ENCODE results near the gene NOL3. TPM values are rescaled to one million over a fixed set of nuclear protein-coding genes. Genes with fewer than 3 reads are reported as not detected.

The NOL3 gene
- total RNA-seq, 1 donor from 2014 or later = 8.8 TPM

GRCh38 chr16:67170949-67171649 lies 761 bp downstream of the NOL3 start:
- peaks cover 32% of the 10 kb centered on the region for H3K27me3 Mint-ChIP-seq (ENCODE audit: unreplicated experiment)
- H3K9me3 Mint-ChIP-seq (ENCODE audit: unreplicated experiment) = peaks cover 9% of the 10 kb centered on the region
- H3K36me3 Mint-ChIP-seq (ENCODE audit: unreplicated experiment) = peaks cover 5% of the 10 kb centered on the region
- H3K27ac Mint-ChIP-seq (ENCODE audit: unreplicated experiment) = peak overlapping the region; percentile 2
- H3K4me1 Mint-ChIP-seq (ENCODE audit: low read depth, unreplicated experiment) = peaks cover 11% of the 10 kb centered on the region
- TF ChIP-seq, protein P1, sequence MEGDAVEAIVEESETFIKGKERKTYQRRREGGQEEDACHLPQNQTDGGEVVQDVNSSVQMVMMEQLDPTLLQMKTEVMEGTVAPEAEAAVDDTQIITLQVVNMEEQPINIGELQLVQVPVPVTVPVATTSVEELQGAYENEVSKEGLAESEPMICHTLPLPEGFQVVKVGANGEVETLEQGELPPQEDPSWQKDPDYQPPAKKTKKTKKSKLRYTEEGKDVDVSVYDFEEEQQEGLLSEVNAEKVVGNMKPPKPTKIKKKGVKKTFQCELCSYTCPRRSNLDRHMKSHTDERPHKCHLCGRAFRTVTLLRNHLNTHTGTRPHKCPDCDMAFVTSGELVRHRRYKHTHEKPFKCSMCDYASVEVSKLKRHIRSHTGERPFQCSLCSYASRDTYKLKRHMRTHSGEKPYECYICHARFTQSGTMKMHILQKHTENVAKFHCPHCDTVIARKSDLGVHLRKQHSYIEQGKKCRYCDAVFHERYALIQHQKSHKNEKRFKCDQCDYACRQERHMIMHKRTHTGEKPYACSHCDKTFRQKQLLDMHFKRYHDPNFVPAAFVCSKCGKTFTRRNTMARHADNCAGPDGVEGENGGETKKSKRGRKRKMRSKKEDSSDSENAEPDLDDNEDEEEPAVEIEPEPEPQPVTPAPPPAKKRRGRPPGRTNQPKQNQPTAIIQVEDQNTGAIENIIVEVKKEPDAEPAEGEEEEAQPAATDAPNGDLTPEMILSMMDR (IDR thresholded peaks at IDR 0.05; ENCODE audit: partially characterized antibody, unreplicated experiment) = no peak
- H3K4me3 Mint-ChIP-seq (ENCODE audit: unreplicated experiment) = peak overlapping the region; percentile 78
- no peak for DNase-seq

- TF ChIP-seq, protein P1 (IDR thresholded peaks at IDR 0.05; ENCODE audit: partially characterized antibody, unreplicated experiment) = no peak
- Mint-ChIP-seq H3K9me3 (ENCODE audit: unreplicated experiment) (peaks cover 17% of the 10 kb centered on the region), H3K4me3 (ENCODE audit: unreplicated experiment) (peak overlapping the region; percentile 95), H3K36me3 (ENCODE audit: unreplicated experiment) (peaks cover 7% of the 10 kb centered on the region), H3K27ac (ENCODE audit: unreplicated experiment) (peak overlapping the region; percentile 89), H3K27me3 (ENCODE audit: unreplicated experiment) (peaks cover 30% of the 10 kb centered on the region), H3K4me1 (ENCODE audit: low read depth, unreplicated experiment) (peaks cover 12% of the 10 kb centered on the region)
- no peak for DNase-seq
Observed at GRCh38 chr16:67173323-67173722, 3.0 kb downstream of the NOL3 start.

DNA sequence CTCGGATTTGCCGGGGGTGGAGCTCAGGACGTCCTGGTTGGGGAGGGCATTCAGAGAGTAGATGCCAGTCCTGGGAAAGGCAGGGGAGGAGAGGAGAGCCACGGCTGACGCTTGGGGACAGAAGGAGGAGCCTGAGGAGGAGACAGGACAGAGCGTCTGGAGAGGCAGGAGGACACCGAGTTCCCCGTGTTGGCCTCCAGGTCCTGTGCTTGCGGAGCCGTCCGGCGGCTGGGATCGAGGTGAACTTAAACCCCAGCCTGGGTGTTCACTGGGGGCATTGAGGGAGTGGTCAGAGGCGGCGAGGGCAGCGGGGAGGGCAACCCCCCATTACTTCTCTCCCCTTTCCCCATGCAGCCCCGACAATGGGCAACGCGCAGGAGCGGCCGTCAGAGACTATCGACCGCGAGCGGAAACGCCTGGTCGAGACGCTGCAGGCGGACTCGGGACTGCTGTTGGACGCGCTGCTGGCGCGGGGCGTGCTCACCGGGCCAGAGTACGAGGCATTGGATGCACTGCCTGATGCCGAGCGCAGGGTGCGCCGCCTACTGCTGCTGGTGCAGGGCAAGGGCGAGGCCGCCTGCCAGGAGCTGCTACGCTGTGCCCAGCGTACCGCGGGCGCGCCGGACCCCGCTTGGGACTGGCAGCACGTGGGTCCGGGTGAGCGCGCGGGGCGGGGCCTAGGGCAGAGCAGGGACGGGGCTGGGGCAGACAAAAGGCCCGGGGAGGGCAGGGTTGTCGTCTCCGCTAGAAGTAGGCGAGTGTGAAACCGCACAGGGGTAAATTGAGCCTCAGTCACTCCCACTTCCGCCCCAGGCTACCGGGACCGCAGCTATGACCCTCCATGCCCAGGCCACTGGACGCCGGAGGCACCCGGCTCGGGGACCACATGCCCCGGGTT lies 3.7 kb downstream of the NOL3 start:
- peak overlapping the region; percentile 89 for H3K27ac Mint-ChIP-seq (ENCODE audit: unreplicated experiment)
- H3K27me3 Mint-ChIP-seq (ENCODE audit: unreplicated experiment) = peaks cover 35% of the 10 kb centered on the region
- H3K4me3 Mint-ChIP-seq (ENCODE audit: unreplicated experiment) = peak overlapping the region; percentile 95
- TF ChIP-seq, protein P1 (IDR thresholded peaks at IDR 0.05; ENCODE audit: partially characterized antibody, unreplicated experiment) = no peak
- peak; percentile 86 for DNase-seq
- peaks cover 16% of the 10 kb centered on the region for H3K9me3 Mint-ChIP-seq (ENCODE audit: unreplicated experiment)
- H3K4me1 Mint-ChIP-seq (ENCODE audit: low read depth, unreplicated experiment) = peaks cover 18% of the 10 kb centered on the region
- H3K36me3 Mint-ChIP-seq (ENCODE audit: unreplicated experiment) = peaks cover 5% of the 10 kb centered on the region

- Mint-ChIP-seq H3K27me3 (ENCODE audit: unreplicated experiment) (peaks cover 35% of the 10 kb centered on the region), H3K4me3 (ENCODE audit: unreplicated experiment) (no peak overlapping the region), H3K9me3 (ENCODE audit: unreplicated experiment) (peaks cover 14% of the 10 kb centered on the region), H3K4me1 (ENCODE audit: low read depth, unreplicated experiment) (peaks cover 17% of the 10 kb centered on the region), H3K27ac (ENCODE audit: unreplicated experiment) (no peak overlapping the region), H3K36me3 (ENCODE audit: unreplicated experiment) (peaks cover 5% of the 10 kb centered on the region)
- TF ChIP-seq, protein P1 (IDR thresholded peaks at IDR 0.05; ENCODE audit: partially characterized antibody, unreplicated experiment) = no peak
- DNase-seq = no peak
Observed at GRCh38 chr16:67174706-67175231, 4.4 kb downstream of the NOL3 start.
